Measurements from ENCODE around the gene GLT1D1.

Gene GLT1D1

GRCh38 chr12:128981971-128982533, 128.8 kb downstream of the GLT1D1 start:
- TF ChIP-seq, protein P1, sequence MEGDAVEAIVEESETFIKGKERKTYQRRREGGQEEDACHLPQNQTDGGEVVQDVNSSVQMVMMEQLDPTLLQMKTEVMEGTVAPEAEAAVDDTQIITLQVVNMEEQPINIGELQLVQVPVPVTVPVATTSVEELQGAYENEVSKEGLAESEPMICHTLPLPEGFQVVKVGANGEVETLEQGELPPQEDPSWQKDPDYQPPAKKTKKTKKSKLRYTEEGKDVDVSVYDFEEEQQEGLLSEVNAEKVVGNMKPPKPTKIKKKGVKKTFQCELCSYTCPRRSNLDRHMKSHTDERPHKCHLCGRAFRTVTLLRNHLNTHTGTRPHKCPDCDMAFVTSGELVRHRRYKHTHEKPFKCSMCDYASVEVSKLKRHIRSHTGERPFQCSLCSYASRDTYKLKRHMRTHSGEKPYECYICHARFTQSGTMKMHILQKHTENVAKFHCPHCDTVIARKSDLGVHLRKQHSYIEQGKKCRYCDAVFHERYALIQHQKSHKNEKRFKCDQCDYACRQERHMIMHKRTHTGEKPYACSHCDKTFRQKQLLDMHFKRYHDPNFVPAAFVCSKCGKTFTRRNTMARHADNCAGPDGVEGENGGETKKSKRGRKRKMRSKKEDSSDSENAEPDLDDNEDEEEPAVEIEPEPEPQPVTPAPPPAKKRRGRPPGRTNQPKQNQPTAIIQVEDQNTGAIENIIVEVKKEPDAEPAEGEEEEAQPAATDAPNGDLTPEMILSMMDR (IDR thresholded peaks at IDR 0.05; ENCODE audit: low read depth, low read length, missing control alignments): no peak
- DNase-seq (ENCODE audit: extremely low read depth, low read depth): no peak
- no peak overlapping the region for H3K4me3 ChIP-seq (replicated peaks; ENCODE audit: low read depth, low read length)

DNA sequence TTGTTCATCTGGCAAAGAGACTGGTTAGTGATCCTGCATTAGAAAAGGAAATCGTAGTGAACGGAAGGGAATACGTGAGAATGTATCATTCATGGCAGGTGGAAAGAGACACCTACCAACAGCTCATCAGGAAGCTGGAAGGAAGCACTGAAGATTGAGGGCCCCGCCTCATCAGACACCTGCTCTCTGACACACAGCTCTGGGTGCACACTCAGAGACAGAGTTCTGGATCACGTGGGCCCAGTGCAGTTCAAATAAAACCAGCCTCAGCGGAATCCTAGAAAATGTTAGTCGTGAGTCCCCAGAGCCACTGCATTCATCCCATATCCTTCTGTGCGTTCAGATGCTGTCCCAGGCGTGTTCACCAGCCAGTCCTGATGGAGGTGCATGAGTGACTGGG, 129.7 kb downstream of the GLT1D1 start:
- H3K4me3 ChIP-seq (replicated peaks; ENCODE audit: low read depth, low read length): no peak overlapping the region
- TF ChIP-seq, protein P1 (IDR thresholded peaks at IDR 0.05; ENCODE audit: low read depth, low read length, missing control alignments): no peak
- no peak for DNase-seq (ENCODE audit: extremely low read depth, low read depth)

GRCh38 chr12:128983371-128983770, 130.1 kb downstream of the GLT1D1 start:
- TF ChIP-seq, protein P1 (IDR thresholded peaks at IDR 0.05; ENCODE audit: low read depth, low read length, missing control alignments): no peak
- DNase-seq (ENCODE audit: extremely low read depth, low read depth): no peak
- H3K4me3 ChIP-seq (replicated peaks; ENCODE audit: low read depth, low read length): no peak overlapping the region

DNA sequence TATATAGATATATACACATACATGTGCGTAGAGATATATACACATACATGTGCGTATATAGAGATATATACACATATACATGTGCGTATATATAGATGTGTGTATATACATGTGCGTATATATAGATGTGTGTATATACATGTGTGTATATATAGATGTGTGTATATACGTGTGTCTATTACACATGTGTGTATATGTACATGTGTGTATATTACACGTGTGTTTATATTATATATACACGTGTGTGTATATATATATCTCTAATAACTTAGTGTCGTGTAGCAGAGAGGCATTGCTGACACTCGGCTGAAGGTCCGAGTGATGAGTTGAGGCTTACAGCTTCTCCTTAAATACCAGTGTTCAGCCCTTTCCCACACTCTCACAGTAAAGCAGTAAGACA, 133.7 kb downstream of the GLT1D1 start:
- no peak overlapping the region for H3K4me3 ChIP-seq (replicated peaks; ENCODE audit: low read depth, low read length)
- TF ChIP-seq, protein P1 (IDR thresholded peaks at IDR 0.05; ENCODE audit: low read depth, low read length, missing control alignments): no peak
- no peak for DNase-seq (ENCODE audit: extremely low read depth, low read depth)

DNA sequence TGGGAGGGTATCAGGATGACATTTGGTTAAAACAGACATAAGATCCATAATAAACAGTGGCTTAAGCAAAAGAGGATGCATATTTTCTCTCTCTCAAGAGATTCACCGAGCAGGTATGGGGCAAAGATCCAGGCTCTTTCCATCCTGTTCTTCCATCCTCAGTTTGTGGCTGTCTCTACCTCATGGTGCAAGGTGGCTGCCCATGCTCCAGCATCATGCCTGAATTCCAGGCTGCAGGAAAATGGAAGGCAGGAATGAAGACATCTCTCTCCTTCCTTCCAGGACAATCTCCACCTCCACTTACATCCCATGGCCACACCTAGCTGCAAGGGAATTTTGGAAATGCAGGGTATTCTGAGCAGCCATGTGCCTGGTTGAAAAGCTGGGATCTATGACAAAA, 136.0 kb downstream of the GLT1D1 start:
- no peak overlapping the region for H3K4me3 ChIP-seq (replicated peaks; ENCODE audit: low read depth, low read length)
- no peak for DNase-seq (ENCODE audit: extremely low read depth, low read depth)
- TF ChIP-seq, protein P1 (IDR thresholded peaks at IDR 0.05; ENCODE audit: low read depth, low read length, missing control alignments): no peak

DNA sequence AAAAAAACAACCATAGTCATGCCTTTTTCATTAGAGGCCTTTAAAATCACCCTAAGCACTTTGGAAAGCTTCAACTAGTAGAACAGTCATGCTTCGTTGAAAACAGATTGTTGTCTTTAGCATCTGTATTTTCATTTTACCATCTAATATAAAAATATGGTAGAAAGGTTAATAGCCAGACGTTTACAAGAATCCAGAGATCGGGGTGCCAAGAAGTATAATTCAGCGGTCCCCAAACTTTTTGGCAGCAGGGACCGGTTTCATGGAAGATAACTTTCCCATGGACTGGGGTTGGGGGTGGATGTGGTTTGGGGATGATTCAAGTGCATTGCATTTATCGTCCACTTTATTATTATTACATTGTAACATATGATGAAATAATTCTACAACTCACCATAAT, 138.4 kb downstream of the GLT1D1 start:
- TF ChIP-seq, protein P1 (IDR thresholded peaks at IDR 0.05; ENCODE audit: low read depth, low read length, missing control alignments): no peak
- H3K4me3 ChIP-seq (replicated peaks; ENCODE audit: low read depth, low read length): no peak overlapping the region
- no peak for DNase-seq (ENCODE audit: extremely low read depth, low read depth)

DNA sequence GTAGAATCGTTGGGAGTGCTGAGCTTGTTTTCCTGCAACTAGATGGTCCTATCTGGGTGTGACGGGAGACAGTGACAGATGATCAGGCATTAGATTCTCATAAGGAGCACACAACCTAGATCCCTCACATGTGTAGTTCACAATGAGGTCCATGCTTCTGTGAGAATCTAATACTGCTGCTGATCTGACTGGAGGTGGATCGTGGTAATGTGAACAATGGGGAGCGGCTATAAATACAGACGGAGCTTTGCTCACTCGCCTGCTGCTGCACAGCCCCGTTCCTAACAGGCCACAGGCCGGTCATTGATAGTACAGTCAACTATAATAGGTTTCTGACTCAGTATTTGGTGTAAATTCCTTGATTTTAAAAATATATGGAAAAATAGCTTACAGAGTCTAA, 138.8 kb downstream of the GLT1D1 start:
- no peak for DNase-seq (ENCODE audit: extremely low read depth, low read depth)
- no peak overlapping the region for H3K4me3 ChIP-seq (replicated peaks; ENCODE audit: low read depth, low read length)
- TF ChIP-seq, protein P1 (IDR thresholded peaks at IDR 0.05; ENCODE audit: low read depth, low read length, missing control alignments): no peak

Data from HFF-Myc (cell line).